H9 (cell line): ENCODE data around the gene MAP3K7CL. TPM values are rescaled to one million over a fixed set of nuclear protein-coding genes. Genes with fewer than 3 reads are reported as not detected.

ENCODE experiments used
- DNase-seq: peaks from one replicate; pipeline ENCODE4 v3.0.0-alpha.2; 2017
- H2AFZ ChIP-seq: one replicate; pipeline ENCODE4 v1.6.1; 2013; ENCODE audit warnings: mild to moderate bottlenecking, low read length, control low read depth, moderate library complexity
- H2AK5ac ChIP-seq: 2 replicates; pipeline ENCODE4 v1.6.1; 2013; ENCODE audit warnings: low read length, control low read depth, mixed read lengths; ENCODE audit not compliant: insufficient read length
- H2BK120ac ChIP-seq: one replicate; pipeline ENCODE4 v1.6.1; 2013; ENCODE audit warnings: low read depth, mild to moderate bottlenecking, low read length, control low read depth, inconsistent platforms; ENCODE audit not compliant: poor library complexity, severe bottlenecking
- H2BK12ac ChIP-seq: 2 replicates; pipeline ENCODE4 v1.6.1; 2013; ENCODE audit warnings: low read length, control low read depth, mixed read lengths, low read depth; ENCODE audit not compliant: insufficient read length
- H2BK15ac ChIP-seq: 2 replicates; pipeline ENCODE4 v1.6.1; 2013; ENCODE audit warnings: low read depth, low read length, control low read depth
- H2BK20ac ChIP-seq: one replicate; pipeline ENCODE4 v1.6.1; 2013; ENCODE audit warnings: low read depth, mild to moderate bottlenecking, low read length, control low read depth, inconsistent platforms; ENCODE audit not compliant: poor library complexity, severe bottlenecking
- H2BK5ac ChIP-seq: 2 replicates; pipeline ENCODE4 v1.6.1; 2013; ENCODE audit warnings: low read length, control low read depth, mixed read lengths; ENCODE audit not compliant: insufficient read length
- H3K14ac ChIP-seq: 2 replicates; pipeline ENCODE4 v1.6.1; 2013; ENCODE audit warnings: low read length, control low read depth; ENCODE audit not compliant: insufficient read depth
- H3K18ac ChIP-seq: 2 replicates; pipeline ENCODE4 v1.6.1; 2013; ENCODE audit warnings: low read depth, mild to moderate bottlenecking, mixed read lengths, low read length, control low read depth; ENCODE audit not compliant: insufficient read length
- H3K23ac ChIP-seq: 2 replicates; pipeline ENCODE4 v1.6.1; 2013; ENCODE audit warnings: low read length, control low read depth, mixed read lengths, low read depth; ENCODE audit not compliant: insufficient read length
- H3K23me2 ChIP-seq: 2 replicates; pipeline ENCODE4 v1.6.1; 2013; ENCODE audit warnings: low read depth, mild to moderate bottlenecking, mixed read lengths, low read length, control low read depth; ENCODE audit not compliant: insufficient read length, poor library complexity, severe bottlenecking
- H3K27ac ChIP-seq: 2 replicates; pipeline ENCODE4 v1.5.1; 2013; ENCODE audit warnings: low read length, control low read depth, mixed read lengths, low read depth; ENCODE audit not compliant: insufficient read length
- H3K27me3 ChIP-seq: 2 replicates; pipeline ENCODE4 v1.6.1; 2013; ENCODE audit warnings: low read length, control low read depth, inconsistent platforms; ENCODE audit not compliant: insufficient read depth
- H3K4ac ChIP-seq: 2 replicates; pipeline ENCODE4 v1.6.1; 2013; ENCODE audit warnings: low read depth, mild to moderate bottlenecking, control low read depth, inconsistent platforms, low read length, moderate library complexity
- H3K4me1 ChIP-seq: 2 replicates; pipeline ENCODE4 v1.6.1; 2013; ENCODE audit warnings: low read length, control low read depth, inconsistent platforms; ENCODE audit not compliant: insufficient read depth
- H3K4me2 ChIP-seq: 2 replicates; pipeline ENCODE4 v1.6.1; 2013; ENCODE audit warnings: low read length, control low read depth, mixed read lengths; ENCODE audit not compliant: insufficient read length, insufficient read depth
- H3K56ac ChIP-seq: 2 replicates; pipeline ENCODE4 v1.6.1; 2013; ENCODE audit warnings: low read depth, mild to moderate bottlenecking, mixed read lengths, low read length, control low read depth; ENCODE audit not compliant: insufficient read length
- H3K79me1 ChIP-seq: 2 replicates; pipeline ENCODE4 v1.6.1; 2013; ENCODE audit warnings: low read depth, mild to moderate bottlenecking, moderate library complexity, low read length, control low read depth, inconsistent platforms; ENCODE audit not compliant: insufficient read depth, poor library complexity, severe bottlenecking
- H3K79me2 ChIP-seq: 2 replicates; pipeline ENCODE4 v1.6.1; 2013; ENCODE audit warnings: low read length, control low read depth, inconsistent platforms; ENCODE audit not compliant: insufficient read depth
- H3K9ac ChIP-seq: 2 replicates; pipeline ENCODE4 v1.6.1; 2013; ENCODE audit warnings: low read length, control low read depth, mixed read lengths; ENCODE audit not compliant: insufficient read length; ENCODE audit errors: extremely low read depth
- H3K9me3 ChIP-seq: one replicate; pipeline ENCODE4 v1.6.1; 2013; ENCODE audit warnings: low read depth, low read length, inconsistent platforms; ENCODE audit not compliant: control insufficient read depth
- H3T11ph ChIP-seq: one replicate; pipeline ENCODE4 v1.6.1; 2013; ENCODE audit warnings: mild to moderate bottlenecking, low read length, control low read depth, inconsistent platforms
- H4K20me1 ChIP-seq: one replicate; pipeline ENCODE4 v1.6.1; 2013; ENCODE audit not compliant: control insufficient read depth, insufficient read length, insufficient read depth
- H4K5ac ChIP-seq: 2 replicates; pipeline ENCODE4 v1.6.1; 2013; ENCODE audit warnings: low read depth, mild to moderate bottlenecking, mixed read lengths, low read length, control low read depth; ENCODE audit not compliant: insufficient read length
- H4K8ac ChIP-seq: replicated peaks from 2 replicates; pipeline ENCODE4 v1.6.1; 2013; ENCODE audit warnings: low read length, control low read depth, mixed read lengths, low read depth; ENCODE audit not compliant: insufficient read length
- H4K91ac ChIP-seq: 2 replicates; pipeline ENCODE4 v1.6.1; 2013; ENCODE audit warnings: low read depth, mild to moderate bottlenecking, moderate library complexity, mixed read lengths, low read length, control low read depth; ENCODE audit not compliant: insufficient read length
- H3K27ac Mint-ChIP-seq, 3 experiments: 2 replicates in 2 of 3; 3 replicates in 1 of 3; pipeline ENCODE4 v1.8.0; 2020 to 2021; ENCODE audit warnings: mixed read lengths in 3 of 3, mild to moderate bottlenecking in 1 of 3, moderate library complexity in 1 of 3
- H3K27me3 Mint-ChIP-seq: 2 replicates; pipeline ENCODE4 v1.8.0; 2021; ENCODE audit warnings: low read depth, mild to moderate bottlenecking, moderate library complexity, mixed read lengths
- H3K36me3 Mint-ChIP-seq, 3 experiments: 2 replicates in 2 of 3; 3 replicates in 1 of 3; pipeline ENCODE4 v1.8.0; 2020 to 2021; ENCODE audit warnings: low read depth in 3 of 3, mixed read lengths in 3 of 3; ENCODE audit not compliant: insufficient read depth in 1 of 3
- H3K4me1 Mint-ChIP-seq, 2 experiments: 2 replicates each; pipeline ENCODE4 v1.8.0; 2020; ENCODE audit warnings: mixed read lengths in 2 of 2
- H3K4me3 Mint-ChIP-seq, 2 experiments: 2 replicates in 1 of 2; 3 replicates in 1 of 2; pipeline ENCODE4 v1.8.0; 2020 to 2021; ENCODE audit warnings: mild to moderate bottlenecking in 2 of 2, mixed read lengths in 2 of 2, moderate library complexity in 1 of 2
- H3K9me3 Mint-ChIP-seq, 2 experiments: 2 replicates in 1 of 2; 3 replicates in 1 of 2; pipeline ENCODE4 v1.8.0; 2020; ENCODE audit warnings: mild to moderate bottlenecking in 2 of 2, mixed read lengths in 2 of 2, moderate library complexity in 1 of 2
- CTCF ChIP-seq: fragments of 200-600 bp; sonication (generic); conservative IDR thresholded peaks from 3 replicates; pipeline ENCODE4 v1.8.0; 2021; ENCODE audit warnings: antibody characterized with exemption, mild to moderate bottlenecking
- WGBS: extraction: QIAGEN DNeasy Blood & Tissue Kit; methylation state at CpG from one replicate; pipeline ENCODE4 v1.1.7; 2013; ENCODE audit warnings: missing lambda C conversion rate, low lambda C conversion rate, mixed read lengths; ENCODE audit not compliant: insufficient read length; ENCODE audit errors: extremely low coverage; 5-methylcytosine and 5-hydroxymethylcytosine counted together
- total RNA-seq: library from RNA; stranded (reverse); gene quantifications from 2 replicates; pipeline ENCODE4 v1.2.1, GENCODE V29; 2021

The MAP3K7CL gene
- total RNA-seq, 1 experiment from 2014 or later: not detected

DNA sequence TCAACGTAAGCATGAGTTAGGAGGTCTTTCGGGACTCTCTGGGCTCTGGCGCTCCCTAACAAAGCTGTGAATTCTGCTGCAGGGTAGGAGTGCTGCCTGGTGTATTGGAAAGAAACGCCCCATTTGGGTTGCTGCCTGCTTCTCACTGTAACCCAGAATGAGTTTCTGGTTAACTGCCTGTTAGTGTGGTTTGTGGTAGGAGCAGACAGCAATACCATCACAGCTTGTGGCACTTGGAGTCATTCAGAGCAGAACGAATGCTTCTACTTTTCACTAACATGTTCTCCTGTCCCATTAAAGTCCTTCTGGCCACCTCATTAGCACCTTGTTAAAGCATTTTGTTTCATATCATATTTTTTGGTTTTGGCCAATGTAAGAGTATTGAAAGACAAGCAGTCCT lies 18.1 kb downstream of the MAP3K7CL start:
- Histone ChIP-seq H2AFZ (no peak overlapping the region), H3K23ac (no peak overlapping the region), H4K8ac (no peak overlapping the region), H3K4me2 (no peak overlapping the region), H3T11ph (no peak overlapping the region), H2BK20ac (no peak overlapping the region), H2BK12ac (no peak overlapping the region), H3K14ac (no peak overlapping the region), H3K4ac (no peak overlapping the region), H3K56ac (no peak overlapping the region), H2BK5ac (no peak overlapping the region), H3K79me2 (no peaks in the 10 kb centered on the region), H3K9ac (no peak overlapping the region), H2BK120ac (no peak overlapping the region), H3K18ac (no peak overlapping the region), H2BK15ac (no peak overlapping the region), H3K9me3 (no peaks in the 10 kb centered on the region), H3K79me1 (no peaks in the 10 kb centered on the region), H4K20me1 (no peaks in the 10 kb centered on the region), H4K91ac (no peak overlapping the region), H2AK5ac (no peak overlapping the region), H3K27ac (no peak overlapping the region), H4K5ac (no peak overlapping the region), H3K23me2 (no peaks in the 10 kb centered on the region), H3K27me3 (no peaks in the 10 kb centered on the region), H3K4me1 (no peaks in the 10 kb centered on the region)
- Mint-ChIP-seq H3K4me1 (no peaks in the 10 kb centered on the region), H3K36me3 (no peaks in the 10 kb centered on the region), H3K27me3 (peaks cover 15% of the 10 kb centered on the region), H3K4me3 (no peak overlapping the region), H3K27ac (no peak overlapping the region), H3K9me3 (no peaks in the 10 kb centered on the region)
- no peak for DNase-seq
- WGBS: no CpG with 5 or more reads among the region's 5 CpGs
- TF ChIP-seq CTCF: no peak
